Lung microvascular endothelial cell (primary cell): ENCODE results near the gene ZNF777. TPM values are rescaled to one million over a fixed set of nuclear protein-coding genes. Genes with fewer than 3 reads are reported as not detected.

Experiments
- DNase-seq, 2 donors: peaks; one replicate each; pipeline versions ENCODE4 v3.0.0 to v3.0.0-alpha.2; 2010; ENCODE audit warnings: low read depth in 2 of 2
- total RNA-seq: library from RNA; depleted of rRNA; stranded (reverse); fragments of >200 nt; gene quantifications from 2 replicates; pipeline ENCODE4 v1.2.1, GENCODE V29; 2014

The ZNF777 gene
- total RNA-seq, 1 donor from 2014 or later: 2.6 TPM

- no peak for DNase-seq
Measured at GRCh38 chr7:149477494-149478443, 16.9 kb upstream of the ZNF777 start.

GRCh38 chr7:149476791-149477190, 15.9 kb upstream of the ZNF777 start:
- DNase-seq: no peak

GRCh38 chr7:149475121-149476045, 14.5 kb upstream of the ZNF777 start:
- no peak for DNase-seq

GRCh38 chr7:149474309-149475120, 13.7 kb upstream of the ZNF777 start:
- DNase-seq: no peak

DNA sequence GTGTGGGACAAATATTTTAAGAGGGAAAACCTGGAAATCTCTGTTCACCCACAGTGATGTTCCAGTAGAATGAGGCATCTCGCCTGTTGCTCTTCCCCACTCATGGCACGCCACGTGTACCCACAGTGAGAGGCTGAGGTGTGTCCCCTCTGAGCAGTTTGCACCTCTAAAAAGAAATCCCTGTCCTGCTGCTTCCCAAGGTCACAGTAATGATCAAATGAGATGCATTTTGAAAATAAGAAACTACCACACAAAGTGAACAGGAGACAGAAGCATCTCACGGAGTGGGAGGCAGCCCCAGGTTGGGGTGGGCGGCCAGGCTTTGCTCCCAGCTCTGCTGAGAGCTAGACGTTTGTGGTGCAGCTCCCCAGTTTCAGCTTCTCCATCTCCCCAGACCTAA, 12.4 kb upstream of the ZNF777 start:
- no peak for DNase-seq

- no peak for DNase-seq
Measured at GRCh38 chr7:149471289-149471953, 10.6 kb upstream of the ZNF777 start.

DNA sequence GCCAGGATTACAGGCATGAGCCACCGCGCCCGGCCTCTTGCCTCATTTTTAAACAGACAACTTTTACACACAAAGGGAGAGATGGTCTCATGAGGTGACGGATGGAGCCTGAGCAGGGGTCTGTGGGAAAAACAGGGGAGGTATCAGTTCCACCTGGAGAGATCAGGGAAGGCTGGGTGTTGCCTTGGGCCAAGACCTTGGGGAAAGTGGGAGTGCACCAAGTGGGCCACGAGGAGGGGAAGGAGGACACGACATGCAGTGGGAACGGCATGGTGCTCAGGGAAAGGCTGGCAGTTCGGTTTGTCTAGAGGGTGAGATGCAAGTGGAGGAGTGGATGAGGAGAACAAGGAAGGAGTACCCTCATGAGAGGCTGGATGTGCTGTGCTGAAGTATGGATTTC, 8.9 kb upstream of the ZNF777 start:
- DNase-seq: no peak

- no peak for DNase-seq
Measured at GRCh38 chr7:149468208-149468607, 7.3 kb upstream of the ZNF777 start.

DNA sequence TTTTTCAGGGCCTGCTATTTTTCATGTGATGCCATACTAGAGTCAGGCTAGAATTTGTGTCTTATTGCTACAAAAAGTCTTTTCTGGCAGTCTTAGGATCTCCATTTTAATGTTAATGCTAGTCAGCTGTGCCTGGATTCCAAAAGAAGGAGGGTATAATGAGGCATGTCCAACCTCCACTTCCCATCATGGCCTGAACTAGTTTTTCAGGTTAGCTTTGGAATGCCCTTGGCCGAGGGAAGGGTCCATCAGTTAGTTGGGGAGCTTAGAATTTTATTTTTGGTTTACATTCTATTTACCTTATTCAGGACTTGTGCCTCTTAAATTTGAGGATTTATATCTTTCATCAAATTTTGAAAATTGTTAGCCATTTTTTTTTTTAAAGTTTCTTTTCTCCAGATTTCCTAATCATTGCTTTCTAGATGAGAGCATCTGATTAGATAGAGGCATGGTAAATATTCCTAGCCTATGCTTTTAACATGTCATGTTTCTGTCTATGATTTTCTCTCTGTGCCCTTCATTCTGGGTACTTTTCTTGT, 6.5 kb upstream of the ZNF777 start:
- DNase-seq: no peak

GRCh38 chr7:149466364-149466763, 5.5 kb upstream of the ZNF777 start:
- no peak for DNase-seq

GRCh38 chr7:149463500-149464161, 2.8 kb upstream of the ZNF777 start:
- no peak for DNase-seq

- no peak for DNase-seq
Measured at GRCh38 chr7:149462101-149462520, 1.2 kb upstream of the ZNF777 start.

DNA sequence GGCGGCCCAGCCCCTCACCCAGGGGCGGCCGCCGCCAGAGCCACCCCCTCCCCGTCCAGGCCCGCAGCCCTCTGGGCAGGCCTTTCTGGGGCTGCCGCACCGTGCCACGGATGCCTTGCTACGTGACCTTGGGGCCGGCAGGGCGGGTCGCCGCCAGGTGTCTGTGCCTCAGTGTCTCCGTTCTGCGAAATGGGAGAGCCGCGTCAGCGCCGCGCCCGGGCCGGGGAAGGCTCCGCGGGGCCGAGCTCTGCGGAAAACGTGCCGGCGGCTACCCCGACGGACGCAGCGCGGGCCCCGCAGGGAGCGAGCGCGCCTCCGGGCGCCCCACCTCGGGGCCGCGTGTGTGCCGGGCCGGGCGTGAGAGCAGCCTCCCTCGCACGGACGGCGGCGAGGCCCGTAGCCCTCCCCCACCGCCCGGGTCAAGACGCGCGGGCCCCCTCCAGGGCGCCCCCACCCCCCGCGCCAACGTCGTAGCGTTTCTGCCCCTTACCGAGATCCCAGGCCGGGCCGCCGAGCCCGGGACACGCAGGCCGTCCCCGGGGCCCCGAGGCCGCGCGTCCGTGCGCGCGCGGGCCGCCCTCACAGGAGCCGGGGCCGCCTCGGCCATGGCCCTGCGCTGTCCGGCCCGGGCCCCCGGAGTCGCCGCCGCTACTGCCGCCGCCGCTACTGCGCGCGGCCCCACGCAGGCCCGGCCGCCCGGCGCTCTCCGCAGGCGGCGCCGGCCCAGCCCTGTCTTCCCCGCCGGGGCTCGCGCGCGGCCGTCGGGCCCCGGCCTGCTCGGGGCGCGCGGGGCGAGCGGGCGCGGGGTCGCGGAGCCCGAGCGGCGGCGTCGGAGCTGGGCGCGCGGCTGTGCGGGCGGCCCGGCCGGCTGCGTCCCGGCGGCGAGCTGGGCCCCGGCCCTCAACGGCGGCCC, 1.1 kb downstream of the ZNF777 start:
- peak; percentile 36 to 47 for DNase-seq

- DNase-seq: no peak
Measured at GRCh38 chr7:149459201-149459539, 1.7 kb downstream of the ZNF777 start.

- no peak for DNase-seq
Measured at GRCh38 chr7:149458235-149458634, 2.6 kb downstream of the ZNF777 start.

DNA sequence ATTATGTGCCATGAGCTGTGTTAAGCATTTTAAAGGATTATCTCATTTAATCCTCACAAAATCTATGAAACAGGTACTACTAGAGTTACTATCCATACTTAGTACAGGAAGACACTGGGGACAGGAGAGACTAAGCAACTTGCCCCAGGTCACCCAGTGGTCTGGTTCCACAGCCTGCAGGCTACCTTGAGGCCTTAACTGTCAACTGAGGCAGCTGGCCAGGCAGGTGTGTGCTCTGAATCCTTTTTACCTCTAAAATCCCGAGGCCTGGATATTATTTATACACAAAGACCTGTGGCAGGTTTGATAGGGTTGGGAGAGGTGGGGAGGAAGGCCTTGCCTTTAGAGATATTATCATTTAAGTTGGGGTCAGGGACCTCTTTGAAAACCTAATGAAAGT, 3.1 kb downstream of the ZNF777 start:
- no peak for DNase-seq

DNA sequence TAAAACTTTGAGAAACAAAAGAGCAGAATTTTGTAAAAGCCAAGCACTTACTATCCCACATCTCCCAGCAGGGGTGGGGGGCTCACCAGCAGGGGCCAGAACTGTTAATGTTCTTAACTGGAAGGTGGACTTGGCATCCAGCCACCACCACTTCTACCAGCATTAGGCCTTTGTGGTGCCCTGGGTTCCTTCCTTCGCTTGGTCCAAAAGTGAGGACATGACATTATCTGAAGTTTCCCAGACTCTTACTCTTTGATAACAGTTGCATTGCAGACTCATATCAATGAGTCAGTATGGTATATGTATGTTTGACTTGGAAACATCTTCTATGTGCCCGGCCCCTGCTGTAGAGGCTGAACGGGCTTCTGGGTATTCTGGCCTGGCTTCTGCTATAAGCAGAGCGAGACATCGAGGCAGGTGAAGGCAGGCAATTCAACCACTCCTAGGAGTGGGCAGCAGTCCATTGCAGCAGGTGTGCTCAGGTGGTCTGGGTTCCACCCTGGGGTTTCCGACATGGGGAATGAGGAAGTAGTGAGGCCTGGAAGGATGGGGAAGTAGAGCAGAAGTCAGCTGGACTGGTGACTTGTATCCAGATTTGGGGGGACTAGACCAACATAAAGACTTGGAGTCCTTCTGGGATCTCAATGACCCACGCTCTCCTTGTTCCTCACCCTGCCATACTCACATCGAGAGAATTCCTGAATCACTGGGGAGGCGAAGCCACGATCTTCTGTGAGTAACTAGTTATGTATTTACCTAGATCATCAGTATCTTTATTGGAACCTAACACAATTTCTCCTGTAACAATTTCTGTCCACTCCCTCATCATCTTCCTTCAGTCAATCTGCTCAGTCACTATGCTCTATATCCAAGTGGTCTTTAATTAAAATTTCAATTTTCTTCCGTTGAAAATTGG, 4.1 kb downstream of the ZNF777 start:
- no peak for DNase-seq
